Measurements from ENCODE around the gene RBM26.

The RBM26 gene

GRCh38 chr13:79273045-79273444, 133.0 kb downstream of the RBM26 start:
- no peak for DNase-seq (ENCODE audit: low read depth in 2 of 2)

GRCh38 chr13:79271616-79272015, 134.4 kb downstream of the RBM26 start:
- DNase-seq (ENCODE audit: low read depth in 2 of 2), result no peak

DNA sequence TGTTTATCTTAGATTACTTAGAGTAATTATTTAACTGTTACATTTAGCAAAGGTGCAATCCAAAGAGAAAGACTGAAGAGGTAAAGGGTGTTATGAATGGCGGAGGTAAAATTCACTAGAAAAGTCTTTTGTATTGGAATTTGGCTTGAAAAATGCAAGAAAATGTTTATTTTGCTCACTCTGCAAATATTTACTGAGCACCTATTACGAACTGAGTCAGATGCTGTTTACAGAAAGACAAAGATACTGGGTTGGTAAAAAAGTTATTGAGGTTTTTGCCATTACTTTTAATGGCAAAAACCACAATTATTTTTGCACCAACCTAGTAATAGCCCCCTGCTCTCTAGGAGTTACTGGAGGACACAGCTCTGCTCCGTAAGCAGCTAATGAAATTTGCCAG, 135.2 kb downstream of the RBM26 start:
- no peak for DNase-seq (ENCODE audit: low read depth in 2 of 2)
